Stimulated activated CD4-positive, alpha-beta T cell treated with anti-CD3 and anti-CD28 coated beads, Interleukin-15, amount 100 ng/mL, for 1 hour (primary cell): ENCODE results near the gene RPL39L.
"Not testable (repeated sequence)": the region's sequence is repeated elsewhere in the genome, so short reads cannot be mapped to it uniquely, and the experiment has no call there.

ENCODE experiments used
- DNase-seq, 2 donors: peaks; one replicate each; pipeline ENCODE4 v3.0.0-alpha.2; 2020; ENCODE audit warnings: low read depth in 1 of 2, low spot score in 1 of 2

Gene RPL39L

GRCh38 chr3:187139895-187140253, 578 bp upstream of the RPL39L start:
- no peak for DNase-seq

GRCh38 chr3:187136936-187137335, 2.4 kb downstream of the RPL39L start:
- no peak for DNase-seq

DNA sequence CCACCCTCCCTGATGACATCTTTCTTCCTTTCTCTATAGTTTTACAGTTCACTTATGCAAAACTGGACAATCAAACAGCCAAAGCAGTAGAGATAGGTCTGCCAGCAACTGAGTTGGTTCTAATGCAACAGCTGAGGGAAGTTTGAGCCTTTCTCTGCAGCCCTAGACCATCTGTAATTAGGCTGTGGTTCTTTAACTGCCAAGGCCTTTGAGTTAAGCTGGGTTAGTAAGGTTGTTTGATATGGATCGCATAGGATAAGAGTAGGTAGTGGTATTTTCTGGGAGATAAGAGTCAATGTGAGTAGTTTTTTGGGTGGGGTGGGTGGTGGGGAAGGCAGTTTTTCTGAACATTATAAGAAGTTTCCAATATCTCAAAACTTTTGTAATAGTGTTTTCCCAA, 3.0 kb downstream of the RPL39L start:
- no peak for DNase-seq

DNA sequence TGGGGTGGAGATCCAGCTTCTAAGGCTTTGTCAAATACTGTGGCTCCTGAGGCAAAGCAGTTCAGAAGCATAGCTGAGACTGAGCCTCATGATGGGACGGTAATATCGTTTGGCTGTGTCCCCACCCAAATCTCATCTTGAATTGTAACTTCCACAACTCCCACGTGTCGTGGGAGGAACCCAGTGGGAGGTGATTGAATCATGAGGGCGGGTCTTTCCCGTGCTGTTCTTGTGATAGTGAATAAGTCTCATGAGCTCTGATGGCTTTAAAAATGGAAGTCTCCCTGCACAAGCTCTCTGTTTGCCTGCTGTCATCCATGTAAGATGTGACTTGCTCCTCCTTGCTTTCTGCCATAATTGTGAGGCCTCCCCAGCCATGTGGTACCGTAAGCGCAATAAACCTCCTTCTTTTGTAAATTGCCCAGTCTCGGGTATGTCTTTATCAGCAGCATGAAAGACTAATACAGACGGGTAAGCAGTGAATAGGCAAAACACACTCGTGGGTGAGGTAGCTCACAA, 4.1 kb downstream of the RPL39L start:
- DNase-seq: not testable (repeated sequence)

GRCh38 chr3:187133181-187133580, 6.1 kb downstream of the RPL39L start:
- not testable (repeated sequence) for DNase-seq

GRCh38 chr3:187132666-187133065, 6.6 kb downstream of the RPL39L start:
- DNase-seq: no peak

DNA sequence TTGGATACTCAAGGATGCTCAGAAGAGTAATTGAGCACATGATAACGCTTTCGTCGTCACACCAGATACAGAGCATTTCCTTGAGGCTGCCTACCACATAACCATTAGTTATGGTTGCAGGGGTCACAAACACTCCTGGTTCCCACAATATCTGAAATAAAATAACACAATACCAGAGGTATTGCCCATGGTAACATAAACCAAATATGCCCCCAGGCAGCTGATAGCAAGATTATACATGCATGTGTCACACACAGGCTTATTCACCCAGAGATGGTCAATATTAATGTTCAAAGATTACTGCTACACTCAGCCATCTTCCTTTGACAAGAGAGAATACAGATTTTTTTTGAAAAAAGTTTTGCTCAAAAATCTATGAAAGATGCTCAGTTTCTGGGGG, 7.3 kb downstream of the RPL39L start:
- no peak for DNase-seq

DNA sequence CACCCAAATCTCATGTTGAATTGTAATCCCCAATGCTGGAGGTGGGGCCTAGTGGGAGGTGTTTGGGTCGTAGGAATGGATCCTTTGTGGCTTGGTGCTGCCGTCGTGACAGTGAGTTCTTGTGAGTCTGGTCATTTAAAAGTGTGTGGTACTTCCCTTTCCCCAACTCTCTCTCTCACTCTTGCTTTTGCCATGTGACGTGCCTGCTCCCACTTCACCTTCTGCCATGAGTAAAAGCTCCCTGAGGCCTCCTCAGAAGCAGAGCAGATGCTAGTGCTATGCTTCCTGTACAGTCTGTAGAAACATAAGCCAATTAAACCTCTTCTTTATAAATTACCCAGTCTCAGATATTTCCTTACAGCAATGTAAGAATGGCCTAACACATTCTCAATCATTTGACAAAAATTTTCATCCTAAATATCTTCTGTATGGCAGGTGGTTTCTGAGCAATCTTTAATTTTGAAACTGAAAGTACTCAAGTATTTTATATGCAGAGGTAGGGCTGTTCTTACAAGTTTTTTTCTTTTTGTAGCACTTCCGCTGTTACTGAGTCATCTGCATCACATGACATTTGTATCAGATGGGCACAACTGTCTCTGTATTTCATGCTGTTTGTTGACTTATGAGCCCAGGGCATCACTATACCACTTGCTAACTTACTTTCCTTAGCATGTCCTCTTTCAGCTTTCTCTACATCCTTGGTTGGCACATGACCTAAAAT, 8.8 kb downstream of the RPL39L start:
- DNase-seq: no peak

DNA sequence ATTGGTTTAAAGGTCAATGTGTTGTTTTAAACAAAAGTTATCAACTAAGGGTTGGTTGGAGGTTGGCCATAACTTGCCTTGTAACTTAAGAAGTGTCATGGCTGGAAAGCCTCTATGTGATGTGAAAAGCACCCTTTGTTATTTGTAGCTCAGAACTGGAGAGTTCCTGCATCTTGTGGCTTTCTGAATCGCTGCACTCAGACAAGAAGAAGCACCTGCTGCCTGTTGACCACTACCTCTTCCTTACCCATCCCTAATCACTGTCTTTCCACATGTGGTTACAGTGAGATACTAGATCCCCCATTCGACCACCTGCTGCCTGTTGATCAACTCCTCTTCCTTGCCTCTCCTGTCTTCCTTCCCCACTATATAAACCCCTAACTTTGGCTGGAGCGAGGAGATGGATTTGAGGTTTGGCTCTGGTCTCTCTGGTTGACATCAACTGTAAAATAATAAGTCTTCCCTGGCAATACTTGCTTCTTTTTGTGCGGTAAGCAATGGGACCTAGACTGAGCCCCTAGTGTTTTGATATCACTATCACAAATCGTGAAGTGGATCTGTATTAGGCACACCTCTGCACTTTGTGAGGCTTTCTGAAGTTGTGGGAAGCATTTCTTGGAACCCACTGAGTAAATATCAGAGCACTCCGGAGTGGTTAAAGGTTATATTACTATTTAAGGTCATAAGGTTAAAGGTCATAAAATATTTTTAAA, 13.8 kb downstream of the RPL39L start:
- no peak for DNase-seq

DNA sequence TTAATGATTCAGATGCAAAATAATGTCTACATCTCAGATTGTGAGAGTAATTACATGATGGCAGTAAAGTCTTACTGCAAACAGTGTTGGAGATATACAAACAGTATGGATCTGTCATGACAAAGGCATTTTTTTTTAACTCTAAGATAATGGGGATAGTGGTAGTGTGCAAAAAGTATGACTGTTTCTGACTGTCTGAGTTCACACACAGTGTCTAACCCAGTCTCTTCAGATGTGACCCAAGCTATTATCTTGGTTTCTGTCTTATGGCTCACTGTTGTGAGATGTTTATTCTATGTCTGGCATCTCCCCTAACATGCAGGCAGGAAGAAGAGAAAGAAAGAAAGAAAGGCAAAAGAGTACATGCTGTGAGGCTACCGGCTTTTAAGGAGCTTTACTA, 17.0 kb downstream of the RPL39L start:
- DNase-seq: no peak

DNA sequence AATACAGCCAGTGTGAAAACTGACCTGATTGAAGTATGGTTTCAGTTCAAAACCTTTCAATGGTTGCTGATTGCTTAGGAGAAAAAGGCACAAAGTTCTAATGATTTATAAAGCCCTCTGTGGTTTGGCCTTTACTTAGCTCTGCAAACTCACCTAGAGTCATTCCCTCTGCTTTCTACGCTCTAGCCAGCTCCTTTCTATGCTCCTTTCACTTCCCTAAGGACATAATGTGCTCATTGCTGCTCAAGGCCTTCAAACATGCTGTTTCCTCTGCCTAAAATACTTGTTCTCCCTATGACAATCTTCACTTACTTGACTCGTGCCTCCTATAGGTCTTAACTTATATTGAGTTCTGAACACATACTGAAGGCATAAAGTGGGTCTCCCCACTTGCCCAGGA, 19.0 kb downstream of the RPL39L start:
- no peak for DNase-seq

DNA sequence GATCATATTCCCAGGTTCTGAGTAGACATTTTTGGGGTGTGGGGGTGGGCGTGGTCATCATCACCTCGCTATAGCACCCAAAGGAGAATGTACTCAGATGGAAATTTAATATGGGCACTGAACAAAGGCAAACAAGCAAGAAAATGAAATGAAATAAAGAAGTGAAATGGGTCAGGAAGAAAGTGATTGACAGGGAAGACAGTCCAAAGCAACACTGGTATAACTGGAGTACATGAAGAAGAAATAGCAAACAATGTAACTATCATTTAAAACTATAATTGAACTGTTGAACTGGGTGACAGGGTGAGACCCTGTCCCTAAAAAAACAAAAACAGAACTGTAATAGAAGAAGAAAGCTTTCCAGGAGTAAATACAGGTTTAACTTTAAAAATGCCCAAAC, 24.8 kb downstream of the RPL39L start:
- no peak for DNase-seq

- DNase-seq: no peak
Measured at GRCh38 chr3:187112934-187113793, 26.1 kb downstream of the RPL39L start.

- no peak for DNase-seq
Measured at GRCh38 chr3:187110156-187110555, 29.1 kb downstream of the RPL39L start.

DNA sequence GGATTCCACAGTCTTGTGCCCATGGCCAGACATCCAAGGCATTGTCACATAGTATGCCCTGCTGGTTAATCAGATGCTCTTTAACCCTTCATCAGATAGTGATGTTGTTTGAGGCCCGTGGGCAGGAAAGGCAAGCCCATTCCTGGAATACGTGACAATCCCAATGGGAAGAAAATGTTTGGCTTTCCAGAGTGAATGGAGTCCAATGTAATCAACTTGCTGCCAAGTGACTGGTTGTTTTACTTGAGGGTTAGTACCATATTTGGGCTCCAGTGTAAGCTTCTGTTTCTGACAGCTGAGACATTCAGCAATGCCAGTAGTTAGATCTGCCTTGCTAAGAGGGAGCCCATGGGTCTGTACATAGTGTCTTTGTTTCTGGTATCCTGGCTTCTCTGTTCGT, 31.3 kb downstream of the RPL39L start:
- DNase-seq: no peak

DNA sequence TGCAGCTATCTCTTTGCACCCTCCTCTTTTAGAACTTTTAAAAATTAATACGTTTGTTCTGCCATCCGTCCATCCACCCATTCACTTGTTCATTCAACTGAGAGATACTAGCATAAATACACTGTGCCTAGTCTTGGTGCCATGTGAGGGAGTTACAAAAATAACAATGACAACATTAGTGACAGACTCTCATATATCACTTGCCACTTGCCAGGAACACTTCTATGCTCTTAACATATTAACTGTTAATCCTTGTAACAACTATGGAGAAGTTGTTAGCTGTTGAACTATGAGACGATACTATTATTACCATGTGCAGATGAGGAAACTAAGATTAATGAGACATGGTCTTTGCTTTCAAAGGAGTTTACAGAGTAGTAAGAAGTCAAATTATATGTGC, 33.6 kb downstream of the RPL39L start:
- no peak for DNase-seq

- DNase-seq: no peak
Measured at GRCh38 chr3:187104933-187105332, 34.4 kb downstream of the RPL39L start.

GRCh38 chr3:187104342-187104741, 35.0 kb downstream of the RPL39L start:
- DNase-seq: no peak

- DNase-seq: no peak
Measured at GRCh38 chr3:187103251-187103650, 36.0 kb downstream of the RPL39L start.

GRCh38 chr3:187102073-187102634, 37.1 kb downstream of the RPL39L start:
- DNase-seq: no peak
